Stimulated activated memory B cell treated with anti-CD40 and anti-IgM and Interleukin-4, amounts not matched to agents 10 μg/mL and 1 μg/mL and 100 μg/mL, for 72 hours (primary cell): ENCODE measurements around the gene NR2E1.
A peak's percentile ranks its signal among the peaks of the same experiment; 100 is the strongest.

Experiments
- ATAC-seq: fragments of 150-1000 bp; cut with Tn5 transposase; 2 replicates; pipeline ENCODE4 v1.10.0; 2021
- H3K27ac Mint-ChIP-seq: one replicate; pipeline ENCODE4 v1.8.0; 2022; ENCODE audit warnings: mild to moderate bottlenecking, mixed read lengths
- H3K27me3 Mint-ChIP-seq: one replicate; pipeline ENCODE4 v1.8.0; 2022; ENCODE audit warnings: mixed read lengths
- H3K36me3 Mint-ChIP-seq: one replicate; pipeline ENCODE4 v1.8.0; 2022; ENCODE audit warnings: mixed read lengths
- H3K4me1 Mint-ChIP-seq: one replicate; pipeline ENCODE4 v1.8.0; 2022; ENCODE audit warnings: mixed read lengths
- H3K4me3 Mint-ChIP-seq: one replicate; pipeline ENCODE4 v1.8.0; 2022; ENCODE audit warnings: mild to moderate bottlenecking, moderate library complexity, mixed read lengths
- H3K9me3 Mint-ChIP-seq: one replicate; pipeline ENCODE4 v1.8.0; 2022; ENCODE audit warnings: mixed read lengths

The NR2E1 gene

GRCh38 chr6:108133594-108134179 lies 32.1 kb upstream of the NR2E1 start:
- Mint-ChIP-seq H3K4me1 (peaks cover 11% of the 10 kb centered on the region), H3K36me3 (no peaks in the 10 kb centered on the region), H3K27me3 (peaks cover 78% of the 10 kb centered on the region), H3K9me3 (no peaks in the 10 kb centered on the region), H3K4me3 (peak overlapping the region; percentile 88), H3K27ac (no peak overlapping the region)
- ATAC-seq, result peak; percentile 76

- ATAC-seq, result no peak
- Mint-ChIP-seq H3K4me1 (peaks cover 11% of the 10 kb centered on the region), H3K36me3 (no peaks in the 10 kb centered on the region), H3K27ac (no peak overlapping the region), H3K27me3 (peaks cover 71% of the 10 kb centered on the region), H3K4me3 (no peak overlapping the region), H3K9me3 (no peaks in the 10 kb centered on the region)
These were observed 31.4 kb upstream of the NR2E1 start for GRCh38 chr6:108134213-108134970.

DNA sequence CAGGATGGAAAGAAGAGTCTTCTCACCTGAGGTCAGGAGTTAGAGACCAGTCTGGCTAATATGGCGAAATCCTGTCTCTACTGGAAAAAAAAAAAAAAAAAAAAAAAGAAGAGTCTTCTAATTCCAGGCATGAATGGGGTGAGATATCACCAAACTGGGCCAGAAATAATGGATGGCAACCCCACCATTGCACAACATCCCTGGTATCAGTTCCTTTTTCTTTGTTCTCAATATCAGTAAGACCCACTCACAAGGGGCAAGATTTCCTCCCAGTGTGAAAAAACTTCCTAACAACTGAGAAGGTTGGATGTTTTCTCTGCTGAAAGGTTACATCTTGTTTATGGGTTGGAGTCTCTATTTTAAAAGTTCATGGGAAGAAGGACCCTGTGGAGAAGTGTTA lies 23.6 kb upstream of the NR2E1 start:
- peak; percentile 66 for ATAC-seq
- Mint-ChIP-seq H3K27me3 (peaks cover 25% of the 10 kb centered on the region), H3K36me3 (no peaks in the 10 kb centered on the region), H3K4me3 (no peak overlapping the region), H3K27ac (no peak overlapping the region), H3K4me1 (peaks cover 12% of the 10 kb centered on the region), H3K9me3 (no peaks in the 10 kb centered on the region)

- H3K9me3 Mint-ChIP-seq, result peaks cover 3% of the 10 kb centered on the region
- peaks cover 12% of the 10 kb centered on the region for H3K4me1 Mint-ChIP-seq
- no peak overlapping the region for H3K4me3 Mint-ChIP-seq
- H3K36me3 Mint-ChIP-seq, result peaks cover 5% of the 10 kb centered on the region
- H3K27ac Mint-ChIP-seq, result no peak overlapping the region
- no peak for ATAC-seq
- H3K27me3 Mint-ChIP-seq, result peaks cover 41% of the 10 kb centered on the region
These were observed 20.2 kb upstream of the NR2E1 start for GRCh38 chr6:108145639-108146038.

GRCh38 chr6:108152446-108152845 lies 13.4 kb upstream of the NR2E1 start:
- no peak overlapping the region for H3K27ac Mint-ChIP-seq
- peaks cover 5% of the 10 kb centered on the region for H3K36me3 Mint-ChIP-seq
- peaks cover 84% of the 10 kb centered on the region for H3K27me3 Mint-ChIP-seq
- peaks cover 3% of the 10 kb centered on the region for H3K9me3 Mint-ChIP-seq
- no peak overlapping the region for H3K4me3 Mint-ChIP-seq
- H3K4me1 Mint-ChIP-seq, result peaks cover 7% of the 10 kb centered on the region
- ATAC-seq, result no peak

- peaks cover 87% of the 10 kb centered on the region for H3K27me3 Mint-ChIP-seq
- no peak overlapping the region for H3K4me3 Mint-ChIP-seq
- no peaks in the 10 kb centered on the region for H3K9me3 Mint-ChIP-seq
- H3K4me1 Mint-ChIP-seq, result peaks cover 13% of the 10 kb centered on the region
- no peaks in the 10 kb centered on the region for H3K36me3 Mint-ChIP-seq
- H3K27ac Mint-ChIP-seq, result no peak overlapping the region
- no peak for ATAC-seq
These were observed 9.5 kb upstream of the NR2E1 start for GRCh38 chr6:108156180-108156937.

- Mint-ChIP-seq H3K4me3 (no peak overlapping the region), H3K36me3 (no peaks in the 10 kb centered on the region), H3K9me3 (no peaks in the 10 kb centered on the region), H3K27me3 (peaks cover 88% of the 10 kb centered on the region), H3K4me1 (peaks cover 13% of the 10 kb centered on the region), H3K27ac (no peak overlapping the region)
- ATAC-seq, result no peak
These were observed 8.9 kb upstream of the NR2E1 start for GRCh38 chr6:108156938-108157233.

- Mint-ChIP-seq H3K9me3 (no peaks in the 10 kb centered on the region), H3K27ac (no peak overlapping the region), H3K4me1 (peaks cover 13% of the 10 kb centered on the region), H3K36me3 (no peaks in the 10 kb centered on the region), H3K27me3 (peaks cover 90% of the 10 kb centered on the region), H3K4me3 (no peak overlapping the region)
- ATAC-seq, result no peak
These were observed 8.4 kb upstream of the NR2E1 start for GRCh38 chr6:108157234-108157980.

GRCh38 chr6:108157981-108158525 lies 7.8 kb upstream of the NR2E1 start:
- peak overlapping the region; percentile 75 for H3K4me3 Mint-ChIP-seq
- ATAC-seq, result no peak
- H3K27me3 Mint-ChIP-seq, result peaks cover 90% of the 10 kb centered on the region
- peaks cover 13% of the 10 kb centered on the region for H3K4me1 Mint-ChIP-seq
- H3K27ac Mint-ChIP-seq, result peak overlapping the region; percentile 21
- no peaks in the 10 kb centered on the region for H3K9me3 Mint-ChIP-seq
- H3K36me3 Mint-ChIP-seq, result no peaks in the 10 kb centered on the region

GRCh38 chr6:108159981-108160380 lies 5.8 kb upstream of the NR2E1 start:
- no peak overlapping the region for H3K4me3 Mint-ChIP-seq
- H3K27ac Mint-ChIP-seq, result no peak overlapping the region
- peaks cover 30% of the 10 kb centered on the region for H3K4me1 Mint-ChIP-seq

GRCh38 chr6:108161724-108162282 lies 4.0 kb upstream of the NR2E1 start:
- peaks cover 92% of the 10 kb centered on the region for H3K27me3 Mint-ChIP-seq
- H3K9me3 Mint-ChIP-seq, result no peaks in the 10 kb centered on the region
- ATAC-seq, result no peak
- H3K4me1 Mint-ChIP-seq, result peaks cover 40% of the 10 kb centered on the region
- no peak overlapping the region for H3K27ac Mint-ChIP-seq
- H3K4me3 Mint-ChIP-seq, result no peak overlapping the region
- no peaks in the 10 kb centered on the region for H3K36me3 Mint-ChIP-seq

More at GRCh38 chr6:108159981-108160380, 5.8 kb upstream of the NR2E1 start:
- Mint-ChIP-seq H3K27me3 (peaks cover 90% of the 10 kb centered on the region), H3K9me3 (no peaks in the 10 kb centered on the region), H3K36me3 (no peaks in the 10 kb centered on the region)
- ATAC-seq, result no peak

DNA sequence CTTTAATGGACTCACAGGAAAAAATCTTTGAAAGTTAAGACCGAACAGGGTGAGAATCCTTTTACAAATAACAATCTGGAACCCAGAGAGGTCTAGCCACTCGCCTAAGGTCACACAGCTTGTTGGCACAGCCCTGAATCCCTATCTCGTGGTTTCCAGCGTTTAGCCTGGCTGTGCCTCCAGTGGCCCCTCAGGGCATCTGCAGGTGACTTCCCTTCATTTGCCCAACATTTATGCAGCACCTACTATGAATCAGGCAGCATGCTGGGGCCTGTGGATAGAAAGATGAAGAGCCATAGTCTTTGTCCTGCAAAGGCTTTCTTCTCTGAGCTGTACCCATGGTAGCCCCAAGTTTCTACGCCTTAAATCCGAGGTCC lies 2.6 kb upstream of the NR2E1 start:
- Mint-ChIP-seq H3K9me3 (no peaks in the 10 kb centered on the region), H3K4me3 (no peak overlapping the region), H3K27me3 (peaks cover 100% of the 10 kb centered on the region), H3K36me3 (no peaks in the 10 kb centered on the region), H3K4me1 (peaks cover 42% of the 10 kb centered on the region), H3K27ac (no peak overlapping the region)
- ATAC-seq, result no peak

GRCh38 chr6:108163644-108164542 lies 1.9 kb upstream of the NR2E1 start:
- Mint-ChIP-seq H3K36me3 (no peaks in the 10 kb centered on the region), H3K27me3 (peaks cover 100% of the 10 kb centered on the region), H3K4me1 (peaks cover 47% of the 10 kb centered on the region), H3K4me3 (no peak overlapping the region), H3K27ac (no peak overlapping the region), H3K9me3 (no peaks in the 10 kb centered on the region)
- ATAC-seq, result no peak

- peaks cover 52% of the 10 kb centered on the region for H3K4me1 Mint-ChIP-seq
- H3K9me3 Mint-ChIP-seq, result no peaks in the 10 kb centered on the region
- no peak for ATAC-seq
- peaks cover 100% of the 10 kb centered on the region for H3K27me3 Mint-ChIP-seq
- H3K4me3 Mint-ChIP-seq, result no peak overlapping the region
- no peak overlapping the region for H3K27ac Mint-ChIP-seq
- no peaks in the 10 kb centered on the region for H3K36me3 Mint-ChIP-seq
These were observed 1.3 kb upstream of the NR2E1 start for GRCh38 chr6:108164543-108164814.
